GM12801 (cell line): ENCODE data around the gene LNX2.

ENCODE experiments used
- CTCF ChIP-seq: IDR thresholded peaks from one replicate; pipeline ENCODE4 v1.5.1; 2011; ENCODE audit warnings: control low read depth; ENCODE audit not compliant: insufficient read length; ENCODE audit errors: extremely low read depth

Gene LNX2

GRCh38 chr13:27650312-27650711 is 30.0 kb upstream of the LNX2 start:
- no peak for TF ChIP-seq CTCF

- no peak for TF ChIP-seq CTCF
Measured at GRCh38 chr13:27644302-27644701, 24.0 kb upstream of the LNX2 start.

- TF ChIP-seq CTCF, result no peak
Measured at GRCh38 chr13:27643334-27644132, 23.2 kb upstream of the LNX2 start.

- TF ChIP-seq CTCF, result no peak
Measured at GRCh38 chr13:27641711-27642502, 21.6 kb upstream of the LNX2 start.

GRCh38 chr13:27639186-27639585 is 18.9 kb upstream of the LNX2 start:
- no peak for TF ChIP-seq CTCF

GRCh38 chr13:27638521-27638920 is 18.2 kb upstream of the LNX2 start:
- no peak for TF ChIP-seq CTCF

GRCh38 chr13:27638001-27638400 is 17.7 kb upstream of the LNX2 start:
- TF ChIP-seq CTCF, result no peak
